Stimulated activated naive CD8-positive, alpha-beta T cell treated with anti-CD3 and anti-CD28 coated beads, Interleukin-15, amount 100 ng/mL, for 72 hours (primary cell): ENCODE data around the gene SLC6A12.
"Not testable (repeated sequence)": the region's sequence is repeated elsewhere in the genome, so short reads cannot be mapped to it uniquely, and the experiment has no call there.

Experiments used
- ATAC-seq: fragments of 150-1000 bp; cut with Tn5 transposase; 2 replicates; pipeline ENCODE4 v1.10.0; 2021; ENCODE audit warnings: mild to moderate bottlenecking, moderate library complexity
- DNase-seq, 2 donors: peaks; one replicate each; pipeline ENCODE4 v3.0.0; 2021 to 2022
- H3K27ac Mint-ChIP-seq, 2 donors: one replicate each; pipeline ENCODE4 v1.8.0; 2022; ENCODE audit warnings: mild to moderate bottlenecking in 2 of 2, mixed read lengths in 2 of 2, moderate library complexity in 2 of 2
- H3K27me3 Mint-ChIP-seq: one replicate; pipeline ENCODE4 v1.8.0; 2022; ENCODE audit warnings: mixed read lengths
- H3K4me1 Mint-ChIP-seq: one replicate; pipeline ENCODE4 v1.8.0; 2022; ENCODE audit warnings: mild to moderate bottlenecking, mixed read lengths
- H3K4me3 Mint-ChIP-seq, 2 donors: one replicate each; pipeline ENCODE4 v1.8.0; 2022; ENCODE audit warnings: mild to moderate bottlenecking in 2 of 2, mixed read lengths in 2 of 2, moderate library complexity in 1 of 2
- H3K9me3 Mint-ChIP-seq, 2 donors: one replicate each; pipeline ENCODE4 v1.8.0; 2022; ENCODE audit warnings: mixed read lengths in 2 of 2

The SLC6A12 gene

GRCh38 chr12:227286-227915 lies 13.4 kb upstream of the SLC6A12 start:
- ATAC-seq, result no peak
- peaks cover 13% of the 10 kb centered on the region for H3K27me3 Mint-ChIP-seq
- H3K4me3 Mint-ChIP-seq, result no peak overlapping the region
- no peaks in the 10 kb centered on the region for H3K9me3 Mint-ChIP-seq
- no peaks in the 10 kb centered on the region for H3K4me1 Mint-ChIP-seq
- DNase-seq, result no peak
- peak overlapping the region in 1 of 2 donors; percentile 0 for H3K27ac Mint-ChIP-seq

GRCh38 chr12:226401-226800 lies 12.4 kb upstream of the SLC6A12 start:
- H3K4me1 Mint-ChIP-seq, result no peaks in the 10 kb centered on the region
- H3K27ac Mint-ChIP-seq, result no peak overlapping the region
- DNase-seq, result no peak
- no peaks in the 10 kb centered on the region for H3K9me3 Mint-ChIP-seq
- H3K27me3 Mint-ChIP-seq, result peaks cover 13% of the 10 kb centered on the region
- ATAC-seq, result no peak
- H3K4me3 Mint-ChIP-seq, result no peak overlapping the region

DNA sequence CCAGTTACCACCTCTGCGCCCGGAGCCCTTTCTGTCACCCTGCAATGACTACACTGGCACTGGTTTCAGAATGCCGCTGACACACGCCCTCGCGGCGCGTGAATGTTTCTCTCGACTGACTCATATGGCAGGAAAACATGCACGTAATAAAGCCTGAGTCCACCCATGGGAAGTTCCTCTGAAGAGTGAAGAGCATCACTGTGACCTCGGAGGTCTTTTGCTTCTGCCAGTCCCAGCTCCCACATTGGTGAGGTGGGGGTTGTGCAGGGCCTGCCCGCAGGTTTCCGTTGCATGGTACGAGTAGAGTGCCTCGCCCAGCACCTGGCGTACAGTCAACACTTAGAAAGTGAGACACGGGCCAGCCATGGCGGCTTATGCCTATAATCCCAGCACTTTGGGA lies 11.1 kb upstream of the SLC6A12 start:
- H3K27ac Mint-ChIP-seq, result no peak overlapping the region
- ATAC-seq (no peak), DNase-seq (no peak)
- H3K9me3 Mint-ChIP-seq, result no peaks in the 10 kb centered on the region
- H3K27me3 Mint-ChIP-seq, result peaks cover 19% of the 10 kb centered on the region
- no peak overlapping the region for H3K4me3 Mint-ChIP-seq
- peaks cover 3% of the 10 kb centered on the region for H3K4me1 Mint-ChIP-seq

DNA sequence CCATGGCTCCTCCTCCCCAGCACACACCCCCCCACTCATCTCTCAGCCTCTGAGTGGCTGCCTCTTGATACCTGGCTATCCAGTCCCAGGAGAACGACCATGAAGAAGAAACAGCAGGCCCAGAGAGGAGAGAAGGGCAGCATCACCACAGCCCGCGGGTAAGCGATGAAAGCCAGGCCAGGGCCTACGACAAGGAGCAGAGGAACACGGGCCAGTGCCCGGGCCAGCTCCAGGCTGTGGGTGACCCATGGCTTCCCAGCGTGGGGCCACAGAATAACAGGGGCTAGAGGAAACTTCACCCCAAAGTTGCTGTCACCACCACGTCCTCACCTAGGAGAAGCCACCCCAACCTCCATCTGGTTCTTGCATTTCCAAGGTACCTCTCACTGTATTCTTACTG lies 10.4 kb upstream of the SLC6A12 start:
- Mint-ChIP-seq H3K27me3 (peaks cover 12% of the 10 kb centered on the region), H3K4me3 (no peak overlapping the region), H3K4me1 (peaks cover 9% of the 10 kb centered on the region), H3K27ac (no peak overlapping the region), H3K9me3 (no peaks in the 10 kb centered on the region)
- no peak for DNase-seq
- no peak for ATAC-seq

GRCh38 chr12:223841-224240 lies 9.9 kb upstream of the SLC6A12 start:
- peaks cover 11% of the 10 kb centered on the region for H3K27me3 Mint-ChIP-seq
- H3K9me3 Mint-ChIP-seq, result no peaks in the 10 kb centered on the region
- ATAC-seq, result no peak
- no peak overlapping the region for H3K4me3 Mint-ChIP-seq
- no peak for DNase-seq
- H3K27ac Mint-ChIP-seq, result no peak overlapping the region
- peaks cover 9% of the 10 kb centered on the region for H3K4me1 Mint-ChIP-seq

DNA sequence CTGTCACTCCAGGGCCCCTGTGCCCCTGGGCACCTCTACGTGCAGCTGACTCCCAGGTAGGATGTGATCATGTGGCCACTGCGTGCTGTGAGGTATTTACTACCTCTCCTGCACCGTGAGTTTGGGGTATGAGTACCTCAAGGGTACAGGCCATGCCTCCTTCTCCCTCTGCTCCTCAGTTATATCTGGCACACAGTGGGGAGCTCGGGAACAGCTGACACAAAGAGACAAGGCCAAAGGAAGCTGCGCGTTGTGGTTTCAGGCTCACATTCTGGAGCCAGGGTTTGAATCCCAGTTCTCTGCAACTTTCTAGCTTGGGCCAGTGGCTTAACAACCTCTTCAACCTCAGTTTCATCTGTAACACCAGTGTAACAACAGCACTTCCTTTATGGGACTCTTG lies 7.8 kb upstream of the SLC6A12 start:
- ATAC-seq (no peak), DNase-seq (no peak)
- Mint-ChIP-seq H3K4me1 (peaks cover 9% of the 10 kb centered on the region), H3K9me3 (no peaks in the 10 kb centered on the region), H3K27ac (no peak overlapping the region), H3K4me3 (no peak overlapping the region), H3K27me3 (peaks cover 13% of the 10 kb centered on the region)

DNA sequence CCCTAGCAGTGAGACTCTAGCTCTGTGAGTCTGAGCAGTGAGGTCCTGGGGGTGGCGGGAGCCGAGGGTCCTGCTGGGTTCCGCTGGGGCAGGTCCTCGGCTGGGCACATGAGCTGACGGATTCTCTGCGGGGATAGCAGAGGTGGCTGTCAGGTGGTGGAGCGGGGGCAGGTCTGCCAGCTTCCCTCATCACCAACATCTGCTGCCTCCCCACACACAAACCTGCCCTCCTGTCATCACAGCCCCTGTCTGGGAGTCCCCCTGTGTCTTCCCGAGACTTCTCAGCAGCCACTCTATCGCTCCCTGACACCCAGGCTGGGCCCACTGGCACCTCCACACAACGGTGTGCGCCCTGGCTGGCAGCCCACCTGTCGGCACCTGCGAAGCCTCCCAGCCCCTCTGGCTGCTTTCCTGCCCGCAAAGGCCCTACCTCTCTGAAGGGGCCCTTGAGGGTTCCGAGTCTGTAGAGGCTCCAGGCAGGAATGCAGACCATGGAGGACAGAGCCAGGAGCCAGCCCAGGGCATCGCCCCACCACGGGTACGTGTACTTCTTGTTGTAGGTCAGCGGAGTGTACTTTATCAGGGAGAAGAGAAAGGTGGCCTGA lies 7.1 kb upstream of the SLC6A12 start:
- no peak for ATAC-seq
- no peaks in the 10 kb centered on the region for H3K9me3 Mint-ChIP-seq
- H3K27ac Mint-ChIP-seq, result no peak overlapping the region
- H3K4me3 Mint-ChIP-seq, result no peak overlapping the region
- H3K4me1 Mint-ChIP-seq, result peaks cover 9% of the 10 kb centered on the region
- no peak for DNase-seq
- peaks cover 13% of the 10 kb centered on the region for H3K27me3 Mint-ChIP-seq

- H3K4me1 Mint-ChIP-seq, result peaks cover 9% of the 10 kb centered on the region
- H3K27me3 Mint-ChIP-seq, result peaks cover 13% of the 10 kb centered on the region
- DNase-seq, result no peak
- H3K4me3 Mint-ChIP-seq, result no peak overlapping the region
- H3K9me3 Mint-ChIP-seq, result no peaks in the 10 kb centered on the region
- no peak for ATAC-seq
- no peak overlapping the region for H3K27ac Mint-ChIP-seq
These were observed 6.5 kb upstream of the SLC6A12 start for GRCh38 chr12:220491-220890.

- no peaks in the 10 kb centered on the region for H3K9me3 Mint-ChIP-seq
- H3K4me1 Mint-ChIP-seq, result peaks cover 9% of the 10 kb centered on the region
- DNase-seq, result peak; percentile 73 to 79
- H3K27me3 Mint-ChIP-seq, result peaks cover 13% of the 10 kb centered on the region
- peak overlapping the region in 1 of 2 donors; percentile 19 for H3K4me3 Mint-ChIP-seq
- peak; percentile 97 for ATAC-seq
- no peak overlapping the region for H3K27ac Mint-ChIP-seq
These were observed 6.0 kb upstream of the SLC6A12 start for GRCh38 chr12:219891-220352.

- H3K27ac Mint-ChIP-seq, result peak overlapping the region in 1 of 2 donors; percentile 81
- no peak overlapping the region for H3K4me3 Mint-ChIP-seq
- peaks cover 11% of the 10 kb centered on the region for H3K4me1 Mint-ChIP-seq
These were observed 5.0 kb upstream of the SLC6A12 start for GRCh38 chr12:218728-219590.

GRCh38 chr12:218221-218620 lies 4.3 kb upstream of the SLC6A12 start:
- Mint-ChIP-seq H3K27ac (no peak overlapping the region), H3K4me1 (peaks cover 19% of the 10 kb centered on the region), H3K9me3 (no peaks in the 10 kb centered on the region), H3K4me3 (no peak overlapping the region), H3K27me3 (peaks cover 24% of the 10 kb centered on the region)
- ATAC-seq (no peak), DNase-seq (no peak)

More at GRCh38 chr12:218728-219590, 5.0 kb upstream of the SLC6A12 start:
- ATAC-seq (no peak), DNase-seq (no peak)
- no peaks in the 10 kb centered on the region for H3K9me3 Mint-ChIP-seq
- peaks cover 16% of the 10 kb centered on the region for H3K27me3 Mint-ChIP-seq

- not testable (repeated sequence) for H3K27ac Mint-ChIP-seq, H3K9me3 Mint-ChIP-seq
- peaks cover 36% of the 10 kb centered on the region for H3K27me3 Mint-ChIP-seq
These were observed 3.1 kb upstream of the SLC6A12 start for GRCh38 chr12:217029-217428.

GRCh38 chr12:215116-215515 lies 1.2 kb upstream of the SLC6A12 start:
- H3K4me3 Mint-ChIP-seq, result no peak overlapping the region
- no peak overlapping the region for H3K27ac Mint-ChIP-seq
- no peak for DNase-seq
- H3K27me3 Mint-ChIP-seq, result peaks cover 48% of the 10 kb centered on the region
- H3K4me1 Mint-ChIP-seq, result peaks cover 28% of the 10 kb centered on the region
- no peaks in the 10 kb centered on the region for H3K9me3 Mint-ChIP-seq
- ATAC-seq, result no peak

More at GRCh38 chr12:217029-217428, 3.1 kb upstream of the SLC6A12 start:
- H3K4me1 Mint-ChIP-seq, result peaks cover 28% of the 10 kb centered on the region
- ATAC-seq, DNase-seq, H3K4me3 Mint-ChIP-seq: not testable (repeated sequence)

GRCh38 chr12:213527-213932 lies 427 bp downstream of the SLC6A12 start:
- H3K9me3 Mint-ChIP-seq, result no peaks in the 10 kb centered on the region
- DNase-seq (no peak), ATAC-seq (no peak)
- peak overlapping the region in 1 of 2 donors; percentile 75 for H3K27ac Mint-ChIP-seq
- peaks cover 62% of the 10 kb centered on the region for H3K27me3 Mint-ChIP-seq
- no peak overlapping the region for H3K4me3 Mint-ChIP-seq
- peaks cover 21% of the 10 kb centered on the region for H3K4me1 Mint-ChIP-seq

GRCh38 chr12:212715-213526 lies 1.0 kb downstream of the SLC6A12 start:
- ATAC-seq, result no peak
- DNase-seq, result no peak
- Mint-ChIP-seq H3K27ac (peak overlapping the region in 1 of 2 donors; percentile 23), H3K27me3 (peaks cover 68% of the 10 kb centered on the region), H3K4me3 (no peak overlapping the region), H3K4me1 (peaks cover 21% of the 10 kb centered on the region), H3K9me3 (no peaks in the 10 kb centered on the region)
